GM10847 (cell line): ENCODE results near the gene COBL.

ENCODE experiments used
- POLR2A ChIP-seq: IDR thresholded peaks from 2 replicates; pipeline ENCODE4 v1.6.1; 2011; ENCODE audit not compliant: insufficient read length; ENCODE audit errors: extremely low read depth

The COBL gene

DNA sequence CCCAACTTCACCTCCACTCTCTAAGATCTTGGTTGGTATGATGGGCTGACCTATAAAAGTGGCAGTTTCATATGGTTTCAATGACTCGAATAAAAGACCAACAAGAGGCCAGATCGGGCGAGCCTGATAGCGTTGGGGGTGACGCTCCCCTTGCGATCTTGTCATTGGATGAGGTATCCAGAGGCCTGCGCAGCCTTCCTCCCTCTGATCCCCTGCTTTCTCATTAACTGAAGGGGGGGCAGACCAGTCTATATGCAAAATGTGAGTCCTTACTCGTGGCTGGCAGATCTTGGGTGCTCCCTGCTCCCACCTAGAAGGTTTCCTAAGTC is 937 bp upstream of the COBL start:
- TF ChIP-seq POLR2A = no peak

- no peak for TF ChIP-seq POLR2A
These were observed 345 bp downstream of the COBL start for GRCh38 chr7:51316262-51316665.

- no peak for TF ChIP-seq POLR2A
These were observed 982 bp downstream of the COBL start for GRCh38 chr7:51315393-51316261.

DNA sequence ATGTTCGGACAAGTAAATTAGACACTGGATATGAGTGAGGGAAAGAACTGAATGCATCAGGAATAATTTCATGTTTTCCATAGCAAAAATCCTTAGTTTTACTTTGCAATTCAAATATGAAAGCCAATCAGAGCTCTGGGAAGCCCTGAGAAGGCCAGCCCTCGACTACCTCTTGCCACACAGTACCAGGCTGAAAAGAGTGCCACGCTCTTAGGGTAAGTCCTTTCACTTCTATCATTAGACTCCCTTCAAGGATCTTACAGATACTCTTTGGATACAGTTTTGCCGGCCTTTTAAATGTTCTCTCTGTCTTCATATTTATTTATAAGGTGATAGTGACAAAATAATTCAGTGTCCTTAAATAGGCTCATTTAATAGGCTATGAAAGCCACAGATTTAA is 1.9 kb downstream of the COBL start:
- TF ChIP-seq POLR2A = no peak

DNA sequence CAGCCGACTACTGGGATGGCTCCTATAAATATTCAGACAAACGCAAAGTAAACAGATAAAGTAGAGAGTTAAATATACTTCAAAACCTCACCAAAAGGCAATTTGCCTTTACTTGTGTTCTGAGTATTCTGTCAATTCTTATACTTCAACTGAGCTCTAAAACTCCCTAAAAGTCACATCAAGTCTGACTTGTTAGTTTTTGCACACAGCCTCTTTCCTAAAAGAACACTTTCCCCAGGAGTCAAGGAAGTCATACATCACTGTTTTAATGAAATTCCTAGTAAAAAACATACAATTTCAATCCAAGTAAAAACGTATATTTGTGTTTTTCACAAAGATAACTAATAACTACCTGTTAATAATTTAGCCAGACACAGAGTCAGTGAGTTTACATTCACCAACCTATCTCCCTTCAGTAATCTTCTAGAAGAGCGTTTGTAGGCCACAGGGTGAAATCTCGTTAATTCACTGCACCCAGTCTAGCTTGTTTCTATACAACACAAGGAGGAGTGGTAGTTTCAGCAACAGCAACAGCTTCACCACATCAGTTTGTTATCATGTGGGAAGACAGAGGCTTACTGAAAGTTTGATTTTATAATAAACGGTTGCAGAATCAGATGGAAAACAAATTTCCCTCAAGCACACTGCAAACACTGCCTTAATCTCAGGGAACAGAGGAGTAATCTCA is 2.7 kb downstream of the COBL start:
- TF ChIP-seq POLR2A = no peak

- no peak for TF ChIP-seq POLR2A
These were observed 3.5 kb downstream of the COBL start for GRCh38 chr7:51312951-51313737.

DNA sequence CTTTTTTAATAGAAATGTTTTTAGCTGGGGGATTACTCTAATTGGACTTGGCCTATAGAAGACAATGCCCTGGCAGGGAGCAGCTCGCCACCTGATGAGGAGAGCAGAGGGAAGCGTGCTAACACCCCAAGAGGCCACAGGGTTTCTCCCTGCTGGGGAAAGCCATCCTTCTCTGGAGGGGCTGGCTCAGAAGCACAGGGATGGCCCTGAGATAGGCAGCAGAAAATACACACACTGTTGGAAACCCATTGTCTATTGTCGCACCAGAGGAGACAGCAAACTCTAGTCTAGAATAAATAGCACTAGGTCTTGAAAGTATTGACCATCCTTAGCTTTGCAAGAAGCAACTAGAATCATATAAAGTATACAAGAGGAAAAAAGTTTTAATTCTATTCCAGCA is 5.4 kb downstream of the COBL start:
- TF ChIP-seq POLR2A = no peak

GRCh38 chr7:51310131-51310583 is 6.5 kb downstream of the COBL start:
- no peak for TF ChIP-seq POLR2A

- no peak for TF ChIP-seq POLR2A
These were observed 7.1 kb downstream of the COBL start for GRCh38 chr7:51309361-51310130.

DNA sequence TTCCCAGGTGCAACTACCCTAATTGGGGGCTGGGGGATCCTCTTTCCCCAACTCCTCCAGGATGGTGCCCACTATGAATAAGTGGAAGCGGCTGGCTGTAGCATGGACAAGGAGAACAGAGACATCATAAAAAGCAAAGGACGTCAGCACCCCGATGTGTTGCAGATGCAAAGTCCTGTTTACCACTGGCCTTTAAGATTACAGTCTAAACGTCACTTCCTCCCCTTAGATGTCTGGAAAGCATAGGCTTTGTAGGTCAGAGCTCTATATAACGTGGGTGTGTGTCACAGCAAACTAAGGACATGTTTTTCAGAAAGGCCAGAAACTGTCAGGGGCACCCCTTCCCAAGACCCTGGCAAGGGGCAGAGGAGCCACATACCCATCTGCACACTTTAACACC is 7.9 kb downstream of the COBL start:
- no peak for TF ChIP-seq POLR2A

DNA sequence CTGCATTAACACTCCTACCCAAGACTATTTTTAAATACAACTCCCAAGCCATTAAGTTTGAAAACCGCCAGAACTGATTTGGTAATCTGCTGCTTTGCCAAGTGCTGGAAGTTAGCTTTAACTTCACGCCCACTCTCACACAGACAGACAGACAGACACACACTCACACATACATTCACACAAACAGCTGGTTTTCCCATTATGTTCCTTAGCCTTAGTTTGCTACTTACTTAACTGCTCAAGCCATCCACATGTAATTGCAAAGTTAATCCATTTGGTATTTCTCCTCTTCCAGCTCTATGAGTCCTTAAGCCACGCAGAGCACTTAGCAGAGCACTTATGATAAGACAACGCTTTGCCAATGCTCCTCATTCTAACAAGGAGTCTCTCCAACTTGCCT is 8.3 kb downstream of the COBL start:
- TF ChIP-seq POLR2A = no peak

- no peak for TF ChIP-seq POLR2A
These were observed 8.9 kb downstream of the COBL start for GRCh38 chr7:51307651-51308210.

- TF ChIP-seq POLR2A = no peak
These were observed 9.8 kb downstream of the COBL start for GRCh38 chr7:51306761-51307160.

DNA sequence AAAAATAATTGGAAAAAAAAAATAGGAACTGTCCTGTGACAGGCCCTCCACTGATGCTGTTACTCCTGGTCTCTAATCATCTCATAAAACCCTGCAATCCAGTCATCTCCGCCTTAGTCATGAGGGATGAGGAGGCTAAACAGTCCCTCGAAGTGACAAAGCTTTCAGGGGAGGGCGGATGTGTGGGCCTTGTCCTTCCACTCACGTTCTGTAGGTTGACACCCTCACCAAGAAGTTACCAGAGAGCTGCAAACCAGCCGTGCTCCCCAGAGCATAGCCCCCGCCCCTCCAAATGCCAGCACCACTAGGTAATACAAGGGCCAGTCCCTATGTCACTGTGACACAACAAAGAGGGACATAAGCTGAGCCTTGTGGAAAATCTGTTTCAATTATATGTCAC is 11.9 kb downstream of the COBL start:
- no peak for TF ChIP-seq POLR2A

GRCh38 chr7:51303142-51303525 is 13.5 kb downstream of the COBL start:
- TF ChIP-seq POLR2A = no peak
